Peyer's patch (tissue), 4 donors: Measurements from ENCODE around the gene RPS6KB2. TPM values are rescaled to one million over a fixed set of nuclear protein-coding genes. Genes with fewer than 3 reads are reported as not detected.
"Not testable (repeated sequence)": the region's sequence is repeated elsewhere in the genome, so short reads cannot be mapped to it uniquely, and the experiment has no call there.

Experiments used
- DNase-seq, 3 donors: peaks; one replicate each; pipeline ENCODE4 v3.0.0-alpha.2; 2017 to 2019
- H3K27ac ChIP-seq, 4 donors: fragments of 200-600 bp; sonication (generic); one replicate each; pipeline ENCODE4 v1.5.1; 2016 to 2019
- H3K27me3 ChIP-seq, 2 donors: fragments of 200-600 bp; sonication (generic); one replicate each; pipeline ENCODE4 v1.5.1; 2019
- H3K36me3 ChIP-seq, 3 donors: fragments of 200-600 bp; sonication (generic); one replicate each; pipeline ENCODE4 v1.5.1; 2016 to 2019
- H3K4me1 ChIP-seq, 4 donors: fragments of 200-600 bp; sonication (generic); one replicate each; pipeline ENCODE4 v1.5.1; 2016 to 2019
- H3K4me3 ChIP-seq, 4 donors: fragments of 200-600 bp; sonication (generic); 1 replicate in 3 of 4; 2 replicates in 1 of 4; pipeline ENCODE4 v1.5.1; 2016 to 2019; ENCODE audit warnings: mild to moderate bottlenecking in 1 of 4
- H3K9me3 ChIP-seq, 4 donors: fragments of 200-600 bp; sonication (generic); one replicate each; pipeline ENCODE4 v1.5.1; 2016 to 2019; ENCODE audit warnings: mild to moderate bottlenecking in 1 of 4
- CTCF ChIP-seq, 6 experiments: fragments of 450-650 bp in 4 of 6; fragments of 200-600 bp in 2 of 6; sonication (generic) in 1 of 6; IDR thresholded peaks; one replicate each; pipeline ENCODE4 v1.5.1; 2017 to 2019; ENCODE audit warnings: antibody characterized with exemption in 6 of 6, mild to moderate bottlenecking in 3 of 6, moderate library complexity in 1 of 6
- POLR2A ChIP-seq, 2 donors: fragments of 450-650 bp; IDR thresholded peaks; one replicate each; pipeline ENCODE4 v1.5.1; 2017; ENCODE audit warnings: antibody characterized with exemption in 2 of 2, mild to moderate bottlenecking in 2 of 2, moderate library complexity in 2 of 2
- total RNA-seq, 4 donors: library from RNA; depleted of rRNA; stranded (reverse); fragments of >200 nt; gene quantifications; one replicate each; pipeline ENCODE4 v1.1.0, GENCODE V29; 2016

The RPS6KB2 gene
- total RNA-seq, 4 donors from 2014 or later: 58.0 to 88.3 (median 63.5) TPM

- H3K4me1 ChIP-seq: peaks cover 0 to 51% (median 29%) of the 10 kb centered on the region in 4 donors
- peak in 2 of 3 donors; percentile 69 to 78 for DNase-seq
- peaks cover 0 to 44% (median 0%) of the 10 kb centered on the region in 3 donors for H3K36me3 ChIP-seq
- no peaks in the 10 kb centered on the region for H3K9me3 ChIP-seq
- no peaks in the 10 kb centered on the region for H3K27me3 ChIP-seq
- TF ChIP-seq POLR2A (IDR thresholded peaks at IDR 0.05) (no peak), CTCF (IDR thresholded peaks at IDR 0.05) (no peak)
- H3K27ac ChIP-seq: peak overlapping the region; percentile 91 to 98 (median 95)
- peak overlapping the region; percentile 81 to 97 (median 88) for H3K4me3 ChIP-seq
Observed at GRCh38 chr11:67400251-67400941, 27.9 kb upstream of the RPS6KB2 start.

GRCh38 chr11:67400942-67401494 is 27.3 kb upstream of the RPS6KB2 start:
- H3K36me3 ChIP-seq: peaks cover 0 to 39% (median 0%) of the 10 kb centered on the region in 3 donors
- H3K27ac ChIP-seq: peak overlapping the region; percentile 91 to 98 (median 95)
- H3K4me3 ChIP-seq: peak overlapping the region; percentile 81 to 97 (median 88)
- H3K9me3 ChIP-seq: no peaks in the 10 kb centered on the region
- TF ChIP-seq CTCF (IDR thresholded peaks at IDR 0.05) (no peak), POLR2A (IDR thresholded peaks at IDR 0.05) (no peak)
- H3K27me3 ChIP-seq: no peaks in the 10 kb centered on the region
- DNase-seq: peak in 1 of 3 donors; percentile 49
- peaks cover 0 to 51% (median 35%) of the 10 kb centered on the region in 4 donors for H3K4me1 ChIP-seq

GRCh38 chr11:67401495-67402191 is 26.7 kb upstream of the RPS6KB2 start, which contains the start of gene PPP1CA:
Gene PPP1CA (minus strand): TSS chr11:67401858. CDS start chr11:67401782, 76 bp downstream.
- peaks cover 0 to 33% (median 0%) of the 10 kb centered on the region in 3 donors for H3K36me3 ChIP-seq
- peak within 1 kb of the TSS; percentile 91 to 98 (median 95) for H3K27ac ChIP-seq
- TF ChIP-seq POLR2A (IDR thresholded peaks at IDR 0.05) (peak; percentile 81 to 85), CTCF (IDR thresholded peaks at IDR 0.05) (peak; percentile 15 to 76 (median 45))
- DNase-seq: peak; percentile 87 to 96 (median 96)
- peaks cover 0 to 48% (median 40%) of the 10 kb centered on the region in 4 donors for H3K4me1 ChIP-seq
- H3K9me3 ChIP-seq: no peaks in the 10 kb centered on the region
- peak within 1 kb of the TSS; percentile 81 to 97 (median 88) for H3K4me3 ChIP-seq
- no peaks in the 10 kb centered on the region for H3K27me3 ChIP-seq

- Histone ChIP-seq H3K36me3 (peaks cover 0 to 26% (median 0%) of the 10 kb centered on the region in 3 donors), H3K4me1 (peaks cover 0 to 47% (median 41%) of the 10 kb centered on the region in 4 donors), H3K27ac (peak overlapping the region; percentile 91 to 98 (median 95)), H3K4me3 (peak overlapping the region; percentile 20 to 90 (median 83))
- TF ChIP-seq POLR2A (IDR thresholded peaks at IDR 0.05): peak in 1 of 2 donors; percentile 29
- H3K27me3 ChIP-seq, H3K9me3 ChIP-seq: not testable (repeated sequence)
- DNase-seq: peak in 2 of 3 donors; percentile 56 to 61
Observed at GRCh38 chr11:67402192-67402839, 26.0 kb upstream of the RPS6KB2 start.

GRCh38 chr11:67403085-67403484 is 25.2 kb upstream of the RPS6KB2 start:
- Histone ChIP-seq H3K4me1 (peaks cover 0 to 53% (median 46%) of the 10 kb centered on the region in 4 donors), H3K27ac (peak overlapping the region; percentile 67 to 96 (median 92)), H3K36me3 (peaks cover 0 to 18% (median 0%) of the 10 kb centered on the region in 3 donors), H3K4me3 (peak overlapping the region in 3 of 4 donors; percentile 50 to 70 (median 63))
- not testable (repeated sequence) for H3K9me3 ChIP-seq, H3K27me3 ChIP-seq
- DNase-seq: peak in 1 of 3 donors; percentile 46
